IMR-90 (cell line): ENCODE results near the gene SVEP1. TPM values are rescaled to one million over a fixed set of nuclear protein-coding genes. Genes with fewer than 3 reads are reported as not detected.

Source experiments
- ATAC-seq: fragments of 200-7000 bp; cut with Tn5 transposase; 2 replicates; pipeline ENCODE4 v1.9.1; 2020; ENCODE audit warnings: low read depth, mild to moderate bottlenecking, moderate library complexity
- BruUV-seq: library from RNA; stranded (reverse); fragments of 400-500 nt; replicated peaks from 2 replicates; lab custom pipeline; 2021; lab: Mats Ljungman, UMichigan
- CTCF ChIA-PET: fragments of 300-600 bp; formaldehyde crosslinking; extraction: SDS; loops from one replicate; lab custom pipeline; 2021; ENCODE audit warnings: antibody characterized with exemption; lab: Yijun Ruan, JAX
- POLR2A ChIA-PET: fragments of 300-600 bp; sonication (Branson Sonifier 250); formaldehyde crosslinking; loops from one replicate; lab custom pipeline; 2022; ENCODE audit warnings: antibody characterized with exemption; ENCODE audit not compliant: unreplicated experiment; lab: Charles Lee
- DNase-seq: peaks from one replicate; pipeline ENCODE4 v3.0.0; 2013
- H2AFZ ChIP-seq: replicated peaks from 2 replicates; pipeline ENCODE3; 2013; ENCODE audit warnings: low read length, mild to moderate bottlenecking; ENCODE audit not compliant: poor library complexity
- H2AK5ac ChIP-seq: 2 replicates; pipeline ENCODE4 v1.6.1; 2013; ENCODE audit warnings: low read depth, low read length, inconsistent platforms
- H2AK9ac ChIP-seq: replicated peaks from 2 replicates; pipeline ENCODE3; 2013; ENCODE audit warnings: mild to moderate bottlenecking, low read depth, low read length, moderate library complexity; ENCODE audit not compliant: poor library complexity
- H2BK120ac ChIP-seq: 2 replicates; pipeline ENCODE4 v1.6.1; 2013; ENCODE audit warnings: low read depth, low read length, inconsistent platforms
- H2BK15ac ChIP-seq: 3 replicates; pipeline ENCODE4 v1.6.1; 2013; ENCODE audit warnings: low read depth, low read length, inconsistent platforms
- H2BK20ac ChIP-seq: 2 replicates; pipeline ENCODE4 v1.6.1; 2013; ENCODE audit warnings: low read depth, mild to moderate bottlenecking, inconsistent platforms, low read length, moderate library complexity
- H2BK5ac ChIP-seq: 2 replicates; pipeline ENCODE4 v1.6.1; 2013; ENCODE audit warnings: mild to moderate bottlenecking, low read depth, low read length, inconsistent platforms; ENCODE audit not compliant: poor library complexity, severe bottlenecking
- H3K14ac ChIP-seq: replicated peaks from 2 replicates; pipeline ENCODE4 v1.6.1; 2013; ENCODE audit warnings: low read depth, low read length, inconsistent platforms
- H3K18ac ChIP-seq: 2 replicates; pipeline ENCODE4 v1.6.1; 2013; ENCODE audit warnings: low read depth, low read length, control low read depth
- H3K23ac ChIP-seq: 2 replicates; pipeline ENCODE4 v1.6.1; 2013; ENCODE audit warnings: low read depth, low read length, inconsistent platforms
- H3K27ac ChIP-seq: 2 replicates; pipeline ENCODE4 v1.5.1; 2013; ENCODE audit warnings: mild to moderate bottlenecking, control low read depth, low read length; ENCODE audit not compliant: insufficient read depth
- H3K27me3 ChIP-seq: 2 replicates; pipeline ENCODE4 v1.6.1; 2013; ENCODE audit warnings: low read length; ENCODE audit not compliant: control insufficient read depth, insufficient read depth
- H3K36me3 ChIP-seq: 2 replicates; pipeline ENCODE4 v1.6.1; 2013; ENCODE audit warnings: low read length, mixed read lengths; ENCODE audit not compliant: control insufficient read depth, insufficient read depth
- H3K4ac ChIP-seq: 2 replicates; pipeline ENCODE4 v1.6.1; 2013; ENCODE audit warnings: low read depth, low read length, inconsistent platforms
- H3K4me1 ChIP-seq: 2 replicates; pipeline ENCODE4 v1.6.1; 2013; ENCODE audit warnings: low read length, mixed read lengths; ENCODE audit not compliant: control insufficient read depth, insufficient read depth
- H3K4me2 ChIP-seq: 2 replicates; pipeline ENCODE4 v1.6.1; 2013; ENCODE audit warnings: low read depth, mild to moderate bottlenecking, control low read depth, low read length, moderate library complexity
- H3K4me3 ChIP-seq: 2 replicates; pipeline ENCODE4 v1.5.1; 2013; ENCODE audit warnings: low read depth, mild to moderate bottlenecking, control low read depth, low read length, moderate library complexity; ENCODE audit not compliant: insufficient read depth
- H3K56ac ChIP-seq: 2 replicates; pipeline ENCODE4 v1.6.1; 2013; ENCODE audit warnings: low read length, inconsistent platforms; ENCODE audit not compliant: insufficient read depth; ENCODE audit errors: extremely low read depth
- H3K79me1 ChIP-seq, 2 experiments: 2 replicates each; pipeline ENCODE4 v1.6.1; 2013; ENCODE audit warnings: low read length in 2 of 2, inconsistent platforms in 1 of 2, low read depth in 1 of 2
- H3K9ac ChIP-seq: 2 replicates; pipeline ENCODE4 v1.6.1; 2013; ENCODE audit warnings: low read depth, low read length, control low read depth
- H3K9me1 ChIP-seq: 2 replicates; pipeline ENCODE4 v1.6.1; 2013; ENCODE audit warnings: low read length, inconsistent platforms; ENCODE audit not compliant: insufficient read depth
- H3K9me3 ChIP-seq: 2 replicates; pipeline ENCODE4 v1.6.1; 2013; ENCODE audit warnings: low read length; ENCODE audit not compliant: control insufficient read depth, insufficient read depth
- H4K20me1 ChIP-seq: 2 replicates; pipeline ENCODE4 v1.6.1; 2013; ENCODE audit warnings: low read length, inconsistent platforms; ENCODE audit not compliant: insufficient read depth
- H4K5ac ChIP-seq: 2 replicates; pipeline ENCODE4 v1.6.1; 2013; ENCODE audit warnings: mild to moderate bottlenecking, low read depth, low read length, control low read depth
- H4K8ac ChIP-seq, 2 experiments: 2 replicates each; pipeline ENCODE4 v1.6.1; 2013; ENCODE audit warnings: low read depth in 2 of 2, low read length in 2 of 2, control low read depth in 1 of 2, inconsistent platforms in 1 of 2
- H4K91ac ChIP-seq: 2 replicates; pipeline ENCODE4 v1.6.1; 2013; ENCODE audit warnings: low read depth, low read length, inconsistent platforms; ENCODE audit not compliant: insufficient read depth
- BHLHE40 ChIP-seq: fragments of 150-350 bp; IDR thresholded peaks from 2 replicates; pipeline ENCODE4 v1.6.1; 2016; ENCODE audit warnings: mild to moderate bottlenecking, low read depth, low read length
- CEBPB ChIP-seq: IDR thresholded peaks from 2 replicates; pipeline ENCODE4 v1.6.1; 2012; ENCODE audit warnings: low read depth, low read length, improper control_type of control experiment
- CHD1 ChIP-seq: IDR thresholded peaks from 2 replicates; pipeline ENCODE4 v1.6.1; 2012; ENCODE audit warnings: low read depth, low read length, improper control_type of control experiment
- CTCF ChIP-seq: conservative IDR thresholded peaks from 2 replicates; pipeline ENCODE4 v1.5.1; 2012; ENCODE audit warnings: mild to moderate bottlenecking, low read depth, low read length, improper control_type of control experiment
- ELK1 ChIP-seq: fragments of 150-350 bp; IDR thresholded peaks from 2 replicates; pipeline ENCODE4 v1.6.1; 2016; ENCODE audit warnings: low read depth, mild to moderate bottlenecking, low read length, moderate library complexity, borderline replicate concordance
- MAFK ChIP-seq: IDR thresholded peaks from 2 replicates; pipeline ENCODE4 v1.6.1; 2012; ENCODE audit warnings: low read depth, low read length, improper control_type of control experiment
- MAZ ChIP-seq: IDR thresholded peaks from 2 replicates; pipeline ENCODE4 v1.6.1; 2012; ENCODE audit warnings: low read depth, mild to moderate bottlenecking, low read length, improper control_type of control experiment, moderate library complexity, borderline replicate concordance
- MXI1 ChIP-seq: IDR thresholded peaks from 2 replicates; pipeline ENCODE4 v1.6.1; 2012; ENCODE audit warnings: low read depth, mild to moderate bottlenecking, low read length, moderate library complexity, borderline replicate concordance
- NFE2L2 ChIP-seq: fragments of 150-350 bp; IDR thresholded peaks from 2 replicates; pipeline ENCODE4 v1.6.1; 2016; ENCODE audit warnings: low read depth, mild to moderate bottlenecking, low read length
- POLR2A ChIP-seq: IDR thresholded peaks from 2 replicates; pipeline ENCODE4 v1.6.1; 2012; ENCODE audit warnings: mild to moderate bottlenecking, low read depth, low read length
- RAD21 ChIP-seq: IDR thresholded peaks from 2 replicates; pipeline ENCODE4 v1.6.1; 2012; ENCODE audit warnings: low read length, improper control_type of control experiment
- RCOR1 ChIP-seq: IDR thresholded peaks from 2 replicates; pipeline ENCODE4 v1.6.1; 2012; ENCODE audit warnings: mild to moderate bottlenecking, low read length, improper control_type of control experiment; ENCODE audit not compliant: insufficient replicate concordance
- RFX5 ChIP-seq: IDR thresholded peaks from 2 replicates; pipeline ENCODE4 v1.8.0; 2012; ENCODE audit warnings: low read depth, mild to moderate bottlenecking, low read length, moderate library complexity
- SMC3 ChIP-seq: fragments of 150-350 bp; IDR thresholded peaks from 2 replicates; pipeline ENCODE4 v1.6.1; 2016; ENCODE audit warnings: low read depth, mild to moderate bottlenecking, antibody characterized with exemption, low read length, moderate library complexity
- USF2 ChIP-seq: fragments of 150-350 bp; IDR thresholded peaks from 2 replicates; pipeline ENCODE4 v1.6.1; 2017; ENCODE audit warnings: mild to moderate bottlenecking, antibody characterized with exemption, low read length, low read depth
- WGBS, 2 experiments: methylation state at CpG; one replicate each; pipeline versions ENCODE4 v1.1.5 to v1.1.7; 2013; ENCODE audit warnings: missing lambda C conversion rate in 2 of 2; ENCODE audit not compliant: insufficient read length in 1 of 2; ENCODE audit errors: extremely low coverage in 2 of 2; 5-methylcytosine and 5-hydroxymethylcytosine counted together
- dilution Hi-C: fragments of 300-500 bp; cut with HindIII; formaldehyde crosslinking; loops from one replicate; pipeline ENCODE4 v1.14.3; 2018; ENCODE audit warnings: low sequenced_read_pairs; ENCODE audit not compliant: unreplicated experiment
- in situ Hi-C: fragments of 300-500 bp; cut with MboI; formaldehyde crosslinking; loops from 3 replicates; pipeline ENCODE4 v1.14.3; 2019; ENCODE audit warnings: low sequenced_read_pairs, inconsistent platforms, mixed read lengths
- intact Hi-C: fragments of 100-400 bp; cut with micrococcal nuclease; formaldehyde crosslinking; loops from 2 replicates; pipeline ENCODE4 v1.10.0; 2022
- polyA plus RNA-seq, 3 experiments: library from polyadenylated mRNA; depleted of rRNA; stranded (reverse); fragments of >200 nt; gene quantifications; 2 replicates each; pipeline ENCODE4 v1.2.3, GENCODE V29; 2012; ENCODE audit warnings: low replicate concordance in 1 of 3
- total RNA-seq: library from RNA; depleted of rRNA; stranded (reverse); fragments of >200 nt; gene quantifications from 2 replicates; pipeline ENCODE4 v1.2.3, GENCODE V29; 2012

The SVEP1 gene
- total and polyA plus RNA-seq, 2 of the 4 experiments (the other 2 are of a cell fraction) = 4.8 to 16.7 TPM

- no peaks in the 10 kb centered on the region for H3K27me3 ChIP-seq
- no peak overlapping the region for H3K18ac ChIP-seq
- H4K20me1 ChIP-seq = no peaks in the 10 kb centered on the region
- in situ Hi-C loops (no loop called here), intact Hi-C loops (loop anchor here (5.0 kb wide), 1 partner anchor 37 kb away; no protein-coding TSS in a partner anchor), dilution Hi-C loops (no loop called here)
- no peaks in the 10 kb centered on the region; the same call in 1 of the 2 replicates for H3K9me3 ChIP-seq
- H4K5ac ChIP-seq = no peak overlapping the region
- no peaks in the 10 kb centered on the region for H3K9me1 ChIP-seq
- H2AK9ac ChIP-seq = no peak overlapping the region
- H3K23ac ChIP-seq = no peak overlapping the region
- no peaks in the 10 kb centered on the region for H3K79me1 ChIP-seq
- no peak overlapping the region for H2AFZ ChIP-seq
- ChIA-PET POLR2A (no interaction called here), CTCF (no interaction called here)
- no peak overlapping the region for H3K4ac ChIP-seq
- no peak overlapping the region for H2BK5ac ChIP-seq
- H3K36me3 ChIP-seq = peaks cover 18% of the 10 kb centered on the region
- no peak overlapping the region for H3K4me3 ChIP-seq
- ATAC-seq = no peak
- H2BK20ac ChIP-seq = no peak overlapping the region
- BruUV-seq = no TSS peak
- TF ChIP-seq RAD21 = no peak
- no peak for TF ChIP-seq NFE2L2
- TF ChIP-seq RCOR1 = no peak
- no peak for TF ChIP-seq MAZ
- TF ChIP-seq POLR2A = no peak
- no peak for TF ChIP-seq USF2
- TF ChIP-seq MAFK = no peak
- no peak for TF ChIP-seq CTCF
- TF ChIP-seq RFX5 = no peak
- TF ChIP-seq CEBPB = no peak
- TF ChIP-seq BHLHE40 = no peak
- TF ChIP-seq CHD1 = no peak
- no peak for TF ChIP-seq MXI1
- TF ChIP-seq SMC3 = no peak
- TF ChIP-seq ELK1 = no peak
- no peak overlapping the region for H3K14ac ChIP-seq
- H3K4me2 ChIP-seq = no peak overlapping the region
- H2BK120ac ChIP-seq = no peak overlapping the region
- H3K27ac ChIP-seq = no peak overlapping the region
- H3K4me1 ChIP-seq = no peaks in the 10 kb centered on the region
- no peak overlapping the region for H3K56ac ChIP-seq
- H2BK15ac ChIP-seq = no peak overlapping the region
- H2AK5ac ChIP-seq = no peak overlapping the region
- H4K8ac ChIP-seq = no peak overlapping the region
- no peak overlapping the region for H3K9ac ChIP-seq
- no peak for DNase-seq
- no CpG with 5 or more reads among the region's 1 CpG for WGBS, 2 experiments
- no peak overlapping the region for H4K91ac ChIP-seq
Measured at GRCh38 chr9:110499608-110500007, 79.9 kb downstream of the SVEP1 start.
